Prostate gland (tissue), 2 donors: ENCODE data around the gene GCHFR.

Source experiments
- CTCF ChIP-seq, 4 experiments: fragments of 200-600 bp in 2 of 4; fragments of 450-650 bp in 2 of 4; sonication (generic) in 2 of 4; IDR thresholded peaks; 1 replicate in 3 of 4; 2 replicates in 1 of 4; pipeline ENCODE4 v1.5.1; 2016 to 2019; ENCODE audit warnings: antibody characterized with exemption in 4 of 4, mild to moderate bottlenecking in 2 of 4, moderate library complexity in 2 of 4
- POLR2A ChIP-seq: fragments of 450-650 bp; IDR thresholded peaks from one replicate; pipeline ENCODE4 v1.6.1; 2016; ENCODE audit warnings: antibody characterized with exemption, mild to moderate bottlenecking

GRCh38 chr15:40767838-40768500 is 4.1 kb downstream of the GCHFR start:
- TF ChIP-seq CTCF (IDR thresholded peaks at IDR 0.05) (no peak), POLR2A (no peak)
